ENCODE results near the gene ZNF143. TPM values are rescaled to one million over a fixed set of nuclear protein-coding genes. Genes with fewer than 3 reads are reported as not detected.

Gene ZNF143
- total RNA-seq, 2 experiments from 2014 or later: 26.5 to 33.7 TPM

DNA sequence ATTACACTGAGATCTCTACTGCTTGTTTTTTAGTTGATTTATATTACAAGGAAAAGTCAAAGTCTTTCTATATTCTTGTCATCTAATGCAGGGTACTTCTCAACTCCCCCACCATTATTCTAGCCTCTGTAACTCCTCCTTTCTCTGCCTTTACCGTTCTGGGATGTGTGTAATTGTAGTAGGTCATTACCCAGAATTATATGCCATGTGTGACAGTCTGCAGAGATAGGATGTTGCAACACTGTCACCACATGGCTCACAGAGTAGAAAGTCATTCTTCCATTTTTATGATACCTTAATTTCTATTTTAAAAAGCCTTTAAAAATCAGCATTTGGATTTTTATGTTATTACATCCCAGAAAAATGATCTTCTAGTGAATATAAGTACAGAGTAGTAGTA lies 32.7 kb downstream of the ZNF143 start:
- no peaks in the 10 kb centered on the region for H3K27me3 Mint-ChIP-seq
- CTCF ChIA-PET: interaction anchor here (3.5 kb wide), 1 partner anchor 13 kb away, joined by 17 read pairs; no protein-coding TSS in a partner anchor
- no peak overlapping the region for H3K27ac Mint-ChIP-seq
- intact Hi-C loops (cut with micrococcal nuclease): no loop called here
- DNase-seq: no peak
- TF ChIP-seq, protein P1, sequence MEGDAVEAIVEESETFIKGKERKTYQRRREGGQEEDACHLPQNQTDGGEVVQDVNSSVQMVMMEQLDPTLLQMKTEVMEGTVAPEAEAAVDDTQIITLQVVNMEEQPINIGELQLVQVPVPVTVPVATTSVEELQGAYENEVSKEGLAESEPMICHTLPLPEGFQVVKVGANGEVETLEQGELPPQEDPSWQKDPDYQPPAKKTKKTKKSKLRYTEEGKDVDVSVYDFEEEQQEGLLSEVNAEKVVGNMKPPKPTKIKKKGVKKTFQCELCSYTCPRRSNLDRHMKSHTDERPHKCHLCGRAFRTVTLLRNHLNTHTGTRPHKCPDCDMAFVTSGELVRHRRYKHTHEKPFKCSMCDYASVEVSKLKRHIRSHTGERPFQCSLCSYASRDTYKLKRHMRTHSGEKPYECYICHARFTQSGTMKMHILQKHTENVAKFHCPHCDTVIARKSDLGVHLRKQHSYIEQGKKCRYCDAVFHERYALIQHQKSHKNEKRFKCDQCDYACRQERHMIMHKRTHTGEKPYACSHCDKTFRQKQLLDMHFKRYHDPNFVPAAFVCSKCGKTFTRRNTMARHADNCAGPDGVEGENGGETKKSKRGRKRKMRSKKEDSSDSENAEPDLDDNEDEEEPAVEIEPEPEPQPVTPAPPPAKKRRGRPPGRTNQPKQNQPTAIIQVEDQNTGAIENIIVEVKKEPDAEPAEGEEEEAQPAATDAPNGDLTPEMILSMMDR (IDR thresholded peaks at IDR 0.05): no peak
- peaks cover 18% of the 10 kb centered on the region for H3K36me3 Mint-ChIP-seq (ENCODE audit: low read depth)
- ATAC-seq: no peak
- POLR2A ChIA-PET: no interaction called here
- no peaks in the 10 kb centered on the region for H3K9me3 Mint-ChIP-seq
- H3K4me1 Mint-ChIP-seq (ENCODE audit: low read depth): no peaks in the 10 kb centered on the region
- H3K4me3 Mint-ChIP-seq: no peak overlapping the region

DNA sequence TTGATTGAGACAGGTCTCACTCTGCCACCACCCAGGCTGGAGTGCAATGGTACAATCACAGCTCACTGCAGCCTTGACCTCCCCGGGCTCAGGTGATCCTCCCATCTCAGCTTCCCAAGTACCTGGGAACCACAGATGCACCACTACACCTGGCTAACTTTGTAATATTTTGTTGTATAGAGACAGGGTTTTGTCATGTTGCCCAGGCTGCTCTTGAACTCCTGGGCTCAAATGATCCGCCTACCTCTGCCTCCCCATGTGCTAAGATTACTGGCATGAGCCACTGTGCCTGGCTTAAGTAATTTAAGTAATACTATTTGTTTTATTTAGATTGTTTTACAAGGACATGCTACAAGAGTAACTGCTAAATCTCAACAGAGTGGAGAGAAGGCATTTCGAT lies 33.5 kb downstream of the ZNF143 start:
- Mint-ChIP-seq H3K9me3 (no peaks in the 10 kb centered on the region), H3K27ac (no peak overlapping the region), H3K36me3 (ENCODE audit: low read depth) (peaks cover 14% of the 10 kb centered on the region), H3K4me3 (no peak overlapping the region), H3K27me3 (no peaks in the 10 kb centered on the region), H3K4me1 (ENCODE audit: low read depth) (no peaks in the 10 kb centered on the region)
- CTCF ChIA-PET: interaction anchor here (1.4 to 3.5 kb wide), 4 partner anchors 12 to 357 kb away, joined by 3 to 17 read pairs (median 4); no protein-coding TSS in a partner anchor
- ATAC-seq: no peak
- POLR2A ChIA-PET: no interaction called here
- no peak for DNase-seq
- intact Hi-C loops (cut with micrococcal nuclease): no loop called here
- TF ChIP-seq, protein P1 (IDR thresholded peaks at IDR 0.05): no peak

DNA sequence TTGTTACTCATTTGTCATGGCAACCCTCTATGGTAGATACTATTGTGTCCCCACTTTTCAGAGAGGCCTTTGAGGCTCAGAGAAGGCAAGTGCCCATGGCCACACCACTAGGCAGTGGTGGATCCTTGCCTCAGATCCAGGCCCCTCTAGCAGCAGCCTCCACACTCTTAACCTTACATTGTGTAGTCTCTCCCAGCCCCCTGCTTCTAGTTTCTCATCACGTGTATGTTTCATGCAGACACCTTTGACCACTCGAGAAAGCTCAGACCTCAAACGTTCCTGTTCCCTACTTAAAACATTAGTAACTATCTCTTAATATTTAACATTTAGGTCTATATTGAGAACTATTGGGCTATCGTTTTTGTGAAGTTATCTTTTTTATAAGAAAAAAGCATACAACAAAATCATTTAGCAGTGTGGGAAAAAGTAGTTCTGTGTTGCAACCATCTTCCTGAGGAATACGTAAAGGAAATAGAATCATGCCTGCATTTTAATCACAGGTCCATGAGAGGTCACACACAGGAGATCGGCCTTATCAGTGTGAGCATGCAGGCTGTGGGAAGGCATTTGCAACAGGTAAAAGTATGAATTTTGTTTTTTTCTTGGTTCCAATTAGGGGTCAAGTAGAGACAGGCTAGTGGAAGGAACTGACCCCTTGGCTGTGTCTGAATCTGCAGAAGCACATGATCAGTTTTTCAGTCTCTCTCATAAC lies 35.1 kb downstream of the ZNF143 start:
- no peaks in the 10 kb centered on the region for H3K9me3 Mint-ChIP-seq
- H3K27ac Mint-ChIP-seq: no peak overlapping the region
- intact Hi-C loops (cut with micrococcal nuclease): no loop called here
- no peaks in the 10 kb centered on the region for H3K27me3 Mint-ChIP-seq
- H3K36me3 Mint-ChIP-seq (ENCODE audit: low read depth): peaks cover 12% of the 10 kb centered on the region
- ChIA-PET CTCF (interaction anchor here (1.0 to 4.8 kb wide), 4 partner anchors 11 to 359 kb away, joined by 3 to 43 read pairs (median 4); no protein-coding TSS in a partner anchor), POLR2A (no interaction called here)
- H3K4me1 Mint-ChIP-seq (ENCODE audit: low read depth): no peaks in the 10 kb centered on the region
- no peak overlapping the region for H3K4me3 Mint-ChIP-seq
- ATAC-seq (no peak), DNase-seq (no peak)
- TF ChIP-seq, protein P1 (IDR thresholded peaks at IDR 0.05): no peak

DNA sequence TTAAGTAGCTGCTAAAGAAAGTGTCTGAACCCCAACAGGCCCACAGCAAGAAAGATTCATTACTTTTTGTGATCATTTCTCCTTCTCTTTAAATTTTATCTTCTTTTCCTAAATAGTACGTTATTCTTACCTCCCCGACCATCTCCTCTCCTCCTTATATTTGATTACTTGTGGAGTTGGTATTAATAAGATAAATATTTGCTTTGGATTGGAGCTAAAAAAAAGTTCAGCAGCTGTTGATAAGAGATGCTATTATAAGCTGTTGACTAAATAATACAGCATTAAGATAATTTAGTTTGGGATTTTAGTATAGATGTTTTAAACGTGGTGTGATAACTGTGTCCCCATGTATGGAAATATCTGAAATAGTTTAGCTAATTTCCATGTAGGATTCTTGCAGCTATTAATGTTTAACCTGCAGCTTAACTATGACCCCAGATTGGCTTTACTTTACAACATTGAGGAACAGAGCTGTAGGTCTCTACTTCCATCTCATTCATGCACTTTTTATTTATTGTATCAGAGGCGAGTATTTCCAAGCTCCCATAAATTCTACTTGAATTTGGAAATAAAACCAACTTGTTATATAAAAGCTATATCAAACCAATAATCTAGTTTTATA lies 37.8 kb downstream of the ZNF143 start:
- DNase-seq (no peak), ATAC-seq (no peak)
- H3K36me3 Mint-ChIP-seq (ENCODE audit: low read depth): peaks cover 15% of the 10 kb centered on the region
- H3K27me3 Mint-ChIP-seq: no peaks in the 10 kb centered on the region
- no peak overlapping the region for H3K4me3 Mint-ChIP-seq
- ChIA-PET POLR2A (interaction anchor here (0.7 kb wide), 1 partner anchor 77 kb away, joined by 3 read pairs; no protein-coding TSS in a partner anchor), CTCF (interaction anchor here (1.1 to 4.8 kb wide), 4 partner anchors 8 to 361 kb away, joined by 3 to 43 read pairs (median 6); no protein-coding TSS in a partner anchor)
- H3K4me1 Mint-ChIP-seq (ENCODE audit: low read depth): no peaks in the 10 kb centered on the region
- H3K27ac Mint-ChIP-seq: no peak overlapping the region
- TF ChIP-seq, protein P1 (IDR thresholded peaks at IDR 0.05): no peak
- H3K9me3 Mint-ChIP-seq: no peaks in the 10 kb centered on the region
- intact Hi-C loops (cut with micrococcal nuclease): no loop called here

Measured in activated CD8-positive, alpha-beta T cell treated with anti-CD3 and anti-CD28 coated beads for 36 hours (primary cell).